Tongue (tissue), 2 donors: ENCODE results near the gene DHRS4L2. TPM values are rescaled to one million over a fixed set of nuclear protein-coding genes. Genes with fewer than 3 reads are reported as not detected.
A peak's percentile ranks its signal among the peaks of the same experiment; 100 is the strongest.
"Not testable (repeated sequence)": the region's sequence is repeated elsewhere in the genome, so short reads cannot be mapped to it uniquely, and the experiment has no call there.

Source experiments
- DNase-seq: peaks from one replicate; pipeline ENCODE4 v3.0.0-alpha.2; 2015
- total RNA-seq: library from RNA; depleted of rRNA; stranded (reverse); fragments of >200 nt; gene quantifications from one replicate; pipeline ENCODE4 v1.2.3, GENCODE V29; 2014

Gene DHRS4L2
- total RNA-seq, 1 donor from 2014 or later: 8.2 TPM

GRCh38 chr14:24018978-24019377, 30.2 kb downstream of the DHRS4L2 start:
- DNase-seq: not testable (repeated sequence)

GRCh38 chr14:24019944-24020343, 31.2 kb downstream of the DHRS4L2 start:
- not testable (repeated sequence) for DNase-seq

GRCh38 chr14:24020520-24020919, 31.8 kb downstream of the DHRS4L2 start:
- DNase-seq: not testable (repeated sequence)

- not testable (repeated sequence) for DNase-seq
Observed at GRCh38 chr14:24024939-24025418, 36.2 kb downstream of the DHRS4L2 start.

GRCh38 chr14:24029687-24030086, 41.0 kb downstream of the DHRS4L2 start:
- not testable (repeated sequence) for DNase-seq

- not testable (repeated sequence) for DNase-seq
Observed at GRCh38 chr14:24031331-24031730, 42.6 kb downstream of the DHRS4L2 start.

- DNase-seq: no peak
Observed at GRCh38 chr14:24032727-24033418, 44.1 kb downstream of the DHRS4L2 start.

GRCh38 chr14:24035769-24036168, 47.0 kb downstream of the DHRS4L2 start:
- DNase-seq: not testable (repeated sequence)

- DNase-seq: peak; percentile 87
Observed at GRCh38 chr14:24036169-24036962, 47.6 kb downstream of the DHRS4L2 start.

- DNase-seq: not testable (repeated sequence)
Observed at GRCh38 chr14:24036963-24037657, 48.4 kb downstream of the DHRS4L2 start.

GRCh38 chr14:24037658-24038037, 48.9 kb downstream of the DHRS4L2 start:
- DNase-seq: no peak

GRCh38 chr14:24038686-24039085, 50.0 kb downstream of the DHRS4L2 start:
- DNase-seq: no peak

- no peak for DNase-seq
Observed at GRCh38 chr14:24040692-24041091, 52.0 kb downstream of the DHRS4L2 start.

GRCh38 chr14:24042746-24043145, 54.0 kb downstream of the DHRS4L2 start:
- no peak for DNase-seq

- DNase-seq: not testable (repeated sequence)
Observed at GRCh38 chr14:24049002-24049401, 60.3 kb downstream of the DHRS4L2 start.

GRCh38 chr14:24050753-24051152, 62.0 kb downstream of the DHRS4L2 start:
- not testable (repeated sequence) for DNase-seq

- DNase-seq: no peak
Observed at GRCh38 chr14:24051176-24051788, 62.6 kb downstream of the DHRS4L2 start.

GRCh38 chr14:24051789-24052655, 63.3 kb downstream of the DHRS4L2 start, which contains the start of gene CARMIL3:
Gene CARMIL3, plus strand, starts transcription at chr14:24052009. Its CDS starts 145 bp downstream, at chr14:24052154.
- peak; percentile 81 for DNase-seq

GRCh38 chr14:24052656-24053547, 64.2 kb downstream of the DHRS4L2 start:
- no peak for DNase-seq
